BLaER1 treated with 17β-estradiol and CSF1 and Interleukin-3, amounts not matched to agents 10 nM and 100 nM (cell line): ENCODE measurements around the gene ACVR2A.

Source experiments
- H3K27ac ChIP-seq, 11 experiments: shearing (Covaris generic); formaldehyde crosslinking; 2 replicates each; pipeline ENCODE4 v1.8.1; 2022
- H3K27me3 ChIP-seq, 11 experiments: shearing (Covaris generic); formaldehyde crosslinking; 2 replicates each; pipeline ENCODE4 v1.8.1; 2022
- H3K36me3 ChIP-seq, 11 experiments: shearing (Covaris generic); formaldehyde crosslinking; 2 replicates each; pipeline ENCODE4 v1.8.1; 2022
- H3K4me1 ChIP-seq, 10 experiments: shearing (Covaris generic); formaldehyde crosslinking; 2 replicates each; pipeline ENCODE4 v1.8.1; 2022
- H3K4me2 ChIP-seq, 11 experiments: shearing (Covaris generic); formaldehyde crosslinking; 2 replicates each; pipeline ENCODE4 v1.8.1; 2022
- H3K4me3 ChIP-seq, 10 experiments: shearing (Covaris generic); formaldehyde crosslinking; 2 replicates each; pipeline ENCODE4 v1.8.1; 2022
- H3K9ac ChIP-seq, 11 experiments: shearing (Covaris generic); formaldehyde crosslinking; 2 replicates each; pipeline ENCODE4 v1.8.1; 2022
- H3K9me3 ChIP-seq, 11 experiments: shearing (Covaris generic); formaldehyde crosslinking; replicated peaks in 1 of 11; 2 replicates each; pipeline ENCODE4 v1.8.1; 2022
- H4K20me1 ChIP-seq, 11 experiments: shearing (Covaris generic); formaldehyde crosslinking; 2 replicates each; pipeline ENCODE4 v1.8.1; 2022
- Cebpa-rat ChIP-seq, 11 experiments: shearing (Covaris generic); IDR thresholded peaks; 2 replicates each; pipeline ENCODE4 v1.8.1; 2022

ACVR2A gene

DNA sequence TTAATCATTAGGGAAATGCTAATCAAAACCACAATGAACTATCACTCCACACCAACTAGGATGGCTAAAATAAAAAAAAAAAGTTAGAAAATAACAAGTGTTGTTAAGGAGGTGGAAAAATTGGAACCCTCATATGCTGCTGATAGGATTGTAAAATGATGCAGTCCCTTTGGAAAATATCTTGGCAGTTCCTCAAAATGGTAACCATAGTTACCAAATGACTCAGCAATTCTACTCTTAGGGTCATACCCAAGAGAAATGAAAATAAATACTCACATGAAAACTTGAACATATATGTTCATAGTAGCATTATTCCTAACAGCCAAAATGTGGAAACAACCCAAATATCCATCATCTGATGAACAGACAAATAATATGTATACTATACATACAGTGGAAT is 15.7 kb upstream of the ACVR2A start:
- Histone ChIP-seq H3K4me2 (peak overlapping the region in 3 of 11 experiments; percentile 9 to 39 (median 10); a peak in 3 of 22 replicates), H4K20me1 (no peaks in the 10 kb centered on the region), H3K27ac (peak overlapping the region in 2 of 11 experiments; percentile 23 to 32; a peak in 2 of 22 replicates), H3K9ac (no peak overlapping the region), H3K36me3 (no peaks in the 10 kb centered on the region), H3K9me3 (peaks cover 8 to 21% (median 14%) of the 10 kb centered on the region in 11 experiments), H3K4me3 (no peak overlapping the region), H3K4me1 (peaks cover 0 to 32% (median 0%) of the 10 kb centered on the region in 10 experiments; a peak in 7 of 20 replicates), H3K27me3 (no peaks in the 10 kb centered on the region)
- TF ChIP-seq Cebpa-rat (IDR thresholded peaks at IDR 0.05): no peak

DNA sequence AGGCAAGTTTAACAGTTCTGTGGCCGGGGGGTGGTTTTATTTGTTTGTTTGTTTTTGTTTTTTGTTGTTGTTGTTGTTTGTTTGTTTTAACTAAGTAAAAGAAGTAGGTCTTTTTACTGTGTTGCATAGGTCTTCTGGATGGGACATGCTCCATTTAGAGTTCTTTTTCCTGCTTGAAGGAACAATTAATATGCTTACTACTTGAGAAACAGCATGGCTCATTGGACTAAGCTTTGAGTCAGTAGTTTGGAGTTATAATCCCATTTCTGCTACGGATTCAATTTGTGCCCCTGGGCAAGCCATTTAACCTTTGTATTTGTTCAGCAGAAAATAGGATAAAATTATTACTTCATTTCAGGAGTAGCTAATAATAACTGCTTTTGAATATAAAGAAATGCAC is 8.7 kb upstream of the ACVR2A start:
- no peak for TF ChIP-seq Cebpa-rat (IDR thresholded peaks at IDR 0.05)
- Histone ChIP-seq H3K9me3 (no peaks in the 10 kb centered on the region), H3K36me3 (no peaks in the 10 kb centered on the region), H3K9ac (no peak overlapping the region), H3K4me2 (no peak overlapping the region), H3K27me3 (no peaks in the 10 kb centered on the region), H3K4me1 (peaks cover 0 to 13% (median 2%) of the 10 kb centered on the region in 10 experiments; a peak in 9 of 20 replicates), H4K20me1 (no peaks in the 10 kb centered on the region), H3K27ac (no peak overlapping the region), H3K4me3 (no peak overlapping the region)

DNA sequence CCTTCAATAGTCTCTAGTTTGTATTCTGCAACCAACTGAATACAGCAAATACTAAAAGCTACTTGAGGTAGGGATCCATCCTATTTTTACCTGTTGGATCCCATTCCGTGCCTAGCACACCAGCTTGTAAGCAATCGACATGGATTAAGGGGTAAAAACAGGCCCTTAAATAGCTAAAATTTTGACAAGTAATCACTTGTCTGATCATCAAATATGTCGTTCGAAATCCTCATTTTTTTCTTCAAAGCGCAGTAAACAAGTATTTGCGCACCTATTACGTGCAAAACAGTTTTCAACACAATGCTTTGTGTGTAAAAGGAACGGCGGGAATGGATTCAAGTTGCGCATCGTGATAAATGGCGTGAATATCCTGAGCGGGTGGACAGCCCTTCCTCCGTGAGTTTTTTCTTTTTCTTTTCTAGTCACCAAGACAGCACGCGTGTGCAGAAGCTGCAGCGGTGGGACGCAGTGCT is 1.4 kb upstream of the ACVR2A start:
- H3K27me3 ChIP-seq: peaks cover 3 to 31% (median 30%) of the 10 kb centered on the region in 11 experiments; a peak in 19 of 22 replicates
- no peak for TF ChIP-seq Cebpa-rat (IDR thresholded peaks at IDR 0.05)

DNA sequence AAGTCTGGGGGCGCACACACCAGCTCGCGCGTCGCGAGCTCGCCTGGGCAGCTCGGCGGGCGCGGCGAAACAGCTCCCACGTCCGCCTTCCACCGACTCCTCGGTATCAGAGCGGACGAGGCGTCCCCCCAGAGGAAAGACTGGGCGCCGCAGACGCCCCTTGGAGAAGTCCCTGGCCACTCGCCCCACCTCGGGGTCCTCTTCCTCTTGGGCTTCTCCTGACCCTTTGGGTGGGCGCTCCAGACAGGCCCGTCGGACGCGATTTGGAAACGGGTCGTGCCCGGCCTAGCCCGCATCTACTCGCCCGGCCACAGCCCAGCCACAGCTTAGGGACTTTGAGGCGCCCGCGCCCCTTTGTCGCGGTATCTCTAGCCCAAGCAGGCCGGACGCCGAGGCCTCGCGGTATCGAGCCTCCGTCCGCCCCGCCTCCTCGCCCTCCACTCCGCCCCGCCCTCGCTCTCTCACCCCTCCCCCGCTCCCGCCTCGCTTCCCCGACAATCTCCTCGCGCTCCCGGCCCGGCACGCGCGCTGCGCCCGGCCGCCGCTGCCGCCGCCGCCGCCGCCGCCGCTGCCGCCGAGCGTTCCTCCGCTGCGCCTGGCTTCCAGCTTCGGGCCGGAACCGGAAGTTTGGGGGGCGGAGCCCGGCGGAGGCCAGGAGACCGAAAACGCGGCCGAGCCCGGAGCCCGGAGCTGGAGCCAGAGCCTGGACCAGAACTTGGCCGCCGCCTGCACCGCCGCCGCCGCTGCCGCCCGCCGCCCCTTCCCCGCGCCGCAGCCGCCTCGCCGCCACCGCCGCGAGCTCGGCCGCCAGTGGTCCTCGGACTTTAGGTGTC is 749 bp upstream of the ACVR2A start:
- H3K36me3 ChIP-seq: no peaks in the 10 kb centered on the region
- peaks cover 4 to 31% (median 30%) of the 10 kb centered on the region in 11 experiments; a peak in 19 of 22 replicates for H3K27me3 ChIP-seq
- H3K9me3 ChIP-seq: no peaks in the 10 kb centered on the region; a peak in 1 of 22 replicates
- H3K9ac ChIP-seq: peak overlapping the region; percentile 78 to 93 (median 86)
- H3K4me2 ChIP-seq: peak overlapping the region; percentile 80 to 97 (median 91)
- peak overlapping the region; percentile 70 to 94 (median 80) for H3K27ac ChIP-seq
- no peak for TF ChIP-seq Cebpa-rat (IDR thresholded peaks at IDR 0.05)
- H3K4me1 ChIP-seq: peaks cover 16 to 34% (median 23%) of the 10 kb centered on the region in 10 experiments
- H4K20me1 ChIP-seq: peaks cover 5 to 38% (median 30%) of the 10 kb centered on the region in 11 experiments; a peak in 19 of 22 replicates
- H3K4me3 ChIP-seq: peak overlapping the region; percentile 70 to 89 (median 85)

More for the DNA sequence above, 1.4 kb upstream of the ACVR2A start:
- H3K4me3 ChIP-seq: peak overlapping the region; percentile 70 to 89 (median 85)
- H3K9me3 ChIP-seq: no peaks in the 10 kb centered on the region; a peak in 1 of 22 replicates
- H4K20me1 ChIP-seq: peaks cover 5 to 32% (median 29%) of the 10 kb centered on the region in 11 experiments; a peak in 19 of 22 replicates
- no peaks in the 10 kb centered on the region for H3K36me3 ChIP-seq
- H3K4me1 ChIP-seq: peaks cover 16 to 34% (median 23%) of the 10 kb centered on the region in 10 experiments
- H3K9ac ChIP-seq: peak overlapping the region; percentile 78 to 93 (median 86); a peak in 21 of 22 replicates
- H3K4me2 ChIP-seq: peak overlapping the region; percentile 80 to 96 (median 91)
- H3K27ac ChIP-seq: peak overlapping the region; percentile 70 to 94 (median 80); a peak in 21 of 22 replicates

DNA sequence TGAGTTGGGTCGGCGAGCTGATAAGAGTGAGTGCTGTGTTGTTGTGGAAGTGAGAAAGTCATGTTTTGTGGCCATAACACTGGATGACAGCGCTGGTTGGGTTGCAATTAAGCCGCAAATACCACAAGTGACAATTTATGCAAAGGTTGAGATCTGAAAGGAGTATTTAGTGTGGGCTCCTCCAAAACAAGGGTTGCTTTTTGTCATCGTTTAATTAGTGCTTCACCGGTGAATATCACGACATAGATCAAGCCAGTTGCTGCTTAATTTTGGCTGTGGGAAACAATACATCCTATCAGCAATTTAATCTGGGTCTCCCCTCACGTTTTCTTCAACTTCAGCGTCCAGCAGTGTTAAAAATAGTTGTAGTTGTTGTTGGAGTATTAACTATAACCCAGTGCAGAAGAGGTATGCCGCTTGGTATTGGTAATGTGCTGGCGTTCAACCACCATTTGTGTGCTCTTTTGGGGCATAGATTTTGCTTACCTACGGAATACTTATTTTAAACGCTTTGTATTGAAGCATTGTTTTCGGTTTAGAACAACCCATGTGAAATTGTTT is 662 bp downstream of the ACVR2A start:
- H3K4me3 ChIP-seq: peak overlapping the region; percentile 70 to 89 (median 85)
- H3K4me2 ChIP-seq: peak overlapping the region; percentile 80 to 97 (median 91)
- H3K9me3 ChIP-seq: no peaks in the 10 kb centered on the region; a peak in 1 of 22 replicates
- H4K20me1 ChIP-seq: peaks cover 5 to 52% (median 30%) of the 10 kb centered on the region in 11 experiments; a peak in 19 of 22 replicates
- peaks cover 16 to 45% (median 23%) of the 10 kb centered on the region in 10 experiments for H3K4me1 ChIP-seq
- peak overlapping the region in 3 of 11 experiments; percentile 73 to 94 (median 85); a peak in 4 of 22 replicates for H3K27ac ChIP-seq
- no peaks in the 10 kb centered on the region for H3K36me3 ChIP-seq
- TF ChIP-seq Cebpa-rat (IDR thresholded peaks at IDR 0.05): no peak
- peak overlapping the region in 10 of 11 experiments; percentile 78 to 93 (median 88); a peak in 16 of 22 replicates for H3K9ac ChIP-seq
- peaks cover 4 to 31% (median 30%) of the 10 kb centered on the region in 11 experiments; a peak in 19 of 22 replicates for H3K27me3 ChIP-seq

DNA sequence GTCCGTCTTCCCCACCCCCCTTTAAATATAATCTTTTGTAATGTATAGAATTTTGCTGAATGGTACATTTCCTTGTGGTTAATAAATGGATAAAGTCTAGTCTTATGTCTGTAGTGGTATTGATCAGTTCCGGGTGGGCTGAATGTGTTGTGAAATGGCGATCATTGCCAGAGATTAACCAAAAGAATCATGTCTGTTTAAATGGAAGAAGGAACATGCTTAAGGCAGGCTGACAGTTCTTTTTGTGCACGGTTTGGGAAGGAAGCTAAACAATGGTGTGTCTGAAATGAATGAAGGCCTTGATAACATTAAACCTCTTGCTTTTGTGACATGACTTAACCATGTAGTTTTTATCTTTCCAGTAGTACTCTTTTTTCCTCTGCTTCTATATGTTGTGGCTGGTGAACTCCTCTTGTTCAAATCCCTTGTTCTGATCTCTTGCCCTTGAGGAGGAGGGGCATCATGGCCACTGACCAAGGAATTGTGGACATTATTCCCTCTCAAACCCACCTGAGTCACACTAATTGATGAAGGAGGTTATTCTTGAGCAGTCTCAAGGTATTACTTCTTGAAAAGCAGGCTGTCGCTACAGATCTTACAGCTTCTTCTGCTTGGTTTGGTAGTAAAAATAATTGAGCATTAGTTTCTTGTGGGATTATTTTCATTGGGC is 1.7 kb downstream of the ACVR2A start:
- peak overlapping the region; percentile 70 to 89 (median 85); a peak in 13 of 20 replicates for H3K4me3 ChIP-seq
- no peaks in the 10 kb centered on the region; a peak in 1 of 22 replicates for H3K9me3 ChIP-seq
- H3K36me3 ChIP-seq: no peaks in the 10 kb centered on the region
- peak overlapping the region in 3 of 11 experiments; percentile 90 to 93 (median 93); a peak in 6 of 22 replicates for H3K9ac ChIP-seq
- TF ChIP-seq Cebpa-rat (IDR thresholded peaks at IDR 0.05): no peak
- H3K27me3 ChIP-seq: peaks cover 4 to 31% (median 30%) of the 10 kb centered on the region in 11 experiments; a peak in 19 of 22 replicates
- H4K20me1 ChIP-seq: peaks cover 5 to 62% (median 32%) of the 10 kb centered on the region in 11 experiments; a peak in 19 of 22 replicates
- H3K4me1 ChIP-seq: peaks cover 16 to 55% (median 23%) of the 10 kb centered on the region in 10 experiments
- peak overlapping the region in 1 of 11 experiments; percentile 94; a peak in 2 of 22 replicates for H3K27ac ChIP-seq
- peak overlapping the region; percentile 80 to 97 (median 91) for H3K4me2 ChIP-seq

DNA sequence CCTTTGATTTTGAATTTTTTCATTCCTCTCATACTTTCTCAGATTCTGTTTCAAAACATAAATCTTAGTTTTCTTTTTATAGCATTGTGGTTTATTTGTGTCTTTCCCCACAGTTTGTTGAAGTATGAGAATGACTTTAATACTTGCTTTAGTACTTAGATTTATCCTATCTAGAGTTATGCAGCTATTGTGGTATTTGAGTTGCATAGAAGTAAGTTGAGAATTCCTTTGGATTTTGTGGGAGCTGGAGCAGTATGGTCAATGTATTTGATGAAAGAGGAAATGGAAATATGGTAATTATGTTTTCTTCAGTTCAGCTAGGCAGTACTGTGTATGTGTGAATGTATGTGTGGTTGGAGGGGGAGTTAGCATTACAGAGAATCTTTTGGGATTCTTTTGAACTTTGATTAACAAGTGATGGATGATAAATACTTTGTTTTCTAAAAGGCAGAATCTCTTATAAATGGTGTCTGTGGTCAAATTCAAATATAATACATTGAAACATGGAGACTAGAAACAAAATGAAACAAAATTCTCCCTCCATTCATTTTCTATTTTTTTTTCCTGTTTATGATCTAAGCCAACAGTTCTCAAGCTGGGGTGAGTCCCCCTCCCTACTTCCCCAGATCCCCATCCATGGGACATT is 3.0 kb downstream of the ACVR2A start:
- H3K9me3 ChIP-seq: no peaks in the 10 kb centered on the region; a peak in 1 of 22 replicates

More for the DNA sequence above, 3.0 kb downstream of the ACVR2A start:
- peak overlapping the region in 2 of 10 experiments; percentile 85 to 89; a peak in 4 of 20 replicates for H3K4me3 ChIP-seq
- H3K4me1 ChIP-seq: peaks cover 16 to 59% (median 23%) of the 10 kb centered on the region in 10 experiments
- H3K4me2 ChIP-seq: peak overlapping the region in 3 of 11 experiments; percentile 81 to 97 (median 94); a peak in 6 of 22 replicates
- no peak for TF ChIP-seq Cebpa-rat (IDR thresholded peaks at IDR 0.05)
- no peak overlapping the region for H3K9ac ChIP-seq
- no peak overlapping the region for H3K27ac ChIP-seq
- peaks cover 4 to 31% (median 30%) of the 10 kb centered on the region in 11 experiments; a peak in 19 of 22 replicates for H3K27me3 ChIP-seq
- H3K36me3 ChIP-seq: no peaks in the 10 kb centered on the region
- H4K20me1 ChIP-seq: peaks cover 5 to 75% (median 32%) of the 10 kb centered on the region in 11 experiments; a peak in 19 of 22 replicates
